GM18858 (cell line): ENCODE results near the gene FXYD4.
A peak's percentile ranks its signal among the peaks of the same experiment; 100 is the strongest.
"Not testable (repeated sequence)": the region's sequence is repeated elsewhere in the genome, so short reads cannot be mapped to it uniquely, and the experiment has no call there.

ENCODE experiments used
- ATAC-seq: cut with Tn5 transposase; IDR thresholded peaks from one replicate; pipeline ENCODE4 v1.9.1; 2021; ENCODE audit not compliant: unreplicated experiment

Gene FXYD4

DNA sequence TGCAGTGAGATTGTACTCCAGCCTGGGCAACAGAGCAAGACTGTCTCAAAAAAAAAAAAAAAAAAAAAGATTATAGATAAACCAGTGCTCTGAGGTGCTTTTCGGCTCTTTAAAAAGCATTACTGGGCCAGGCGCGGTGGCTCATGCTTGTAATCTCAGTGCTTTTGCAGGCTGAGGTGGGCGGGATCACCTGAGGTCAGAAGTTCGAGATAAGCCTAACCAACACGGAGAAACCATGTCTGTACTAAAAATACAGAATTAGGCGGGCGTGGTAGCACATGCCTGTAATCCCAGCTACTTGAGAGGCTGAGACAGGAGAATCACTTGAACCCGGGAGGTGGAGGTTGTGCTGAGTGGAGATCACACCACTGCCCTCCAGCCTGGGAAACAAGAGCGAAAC is 44.1 kb downstream of the FXYD4 start:
- ATAC-seq = no peak

DNA sequence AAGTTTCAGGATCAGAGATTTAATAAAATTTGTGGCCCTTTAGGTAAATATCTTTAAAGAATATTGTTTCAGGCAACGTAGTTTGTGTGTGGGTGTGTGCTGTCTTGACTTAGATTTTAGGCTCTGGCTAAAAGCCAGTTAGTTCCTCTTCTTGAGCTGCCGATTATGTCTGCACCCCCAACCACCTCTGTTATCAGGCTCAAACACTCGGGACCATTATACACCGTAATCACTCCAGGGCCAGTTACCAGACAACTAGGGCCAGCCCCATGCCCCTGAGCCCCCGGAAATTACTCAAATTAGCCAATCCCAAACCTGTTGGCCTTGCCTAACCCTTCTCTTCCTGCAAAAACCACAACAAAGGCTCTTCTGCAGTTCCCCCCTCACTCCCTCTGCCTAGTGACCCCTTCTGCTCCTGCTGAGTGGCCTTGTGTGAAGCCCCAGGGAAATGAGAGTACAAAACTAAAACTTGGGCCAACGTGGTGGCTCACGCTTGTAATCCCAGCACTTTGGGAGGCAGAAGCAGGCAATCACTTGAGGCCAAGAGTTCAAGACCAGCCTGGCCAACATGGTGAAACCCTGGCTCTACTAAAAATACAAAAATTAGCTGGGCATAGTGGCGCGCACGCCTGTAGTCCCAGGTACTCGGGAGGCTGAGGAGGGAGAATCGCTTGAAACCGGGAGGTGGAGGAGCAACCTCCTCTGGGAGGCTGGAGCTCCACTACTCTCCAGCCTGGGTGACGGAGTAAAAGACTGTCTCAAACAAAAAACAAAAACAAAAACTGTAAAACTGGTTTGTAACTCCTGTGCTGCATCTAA is 46.7 kb downstream of the FXYD4 start:
- ATAC-seq = no peak

DNA sequence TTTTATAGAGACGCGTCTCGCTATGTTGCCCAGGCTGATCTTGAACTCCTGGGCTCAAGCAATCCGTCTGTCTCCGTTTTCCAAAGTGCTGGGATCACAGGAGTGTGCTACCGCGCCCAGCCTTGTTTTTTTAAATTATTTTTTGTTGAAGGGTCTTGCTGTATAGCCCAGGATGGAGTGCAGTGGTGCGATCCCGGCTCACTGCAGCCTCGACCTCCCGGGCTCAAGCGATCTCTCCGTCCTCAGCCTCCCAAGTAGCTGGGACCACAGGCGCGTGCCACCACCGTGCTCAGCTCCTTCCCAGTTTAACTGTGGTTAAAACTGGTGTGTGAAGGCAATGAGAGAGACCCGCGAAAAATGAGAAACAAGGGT is 48.5 kb downstream of the FXYD4 start:
- ATAC-seq = no peak

DNA sequence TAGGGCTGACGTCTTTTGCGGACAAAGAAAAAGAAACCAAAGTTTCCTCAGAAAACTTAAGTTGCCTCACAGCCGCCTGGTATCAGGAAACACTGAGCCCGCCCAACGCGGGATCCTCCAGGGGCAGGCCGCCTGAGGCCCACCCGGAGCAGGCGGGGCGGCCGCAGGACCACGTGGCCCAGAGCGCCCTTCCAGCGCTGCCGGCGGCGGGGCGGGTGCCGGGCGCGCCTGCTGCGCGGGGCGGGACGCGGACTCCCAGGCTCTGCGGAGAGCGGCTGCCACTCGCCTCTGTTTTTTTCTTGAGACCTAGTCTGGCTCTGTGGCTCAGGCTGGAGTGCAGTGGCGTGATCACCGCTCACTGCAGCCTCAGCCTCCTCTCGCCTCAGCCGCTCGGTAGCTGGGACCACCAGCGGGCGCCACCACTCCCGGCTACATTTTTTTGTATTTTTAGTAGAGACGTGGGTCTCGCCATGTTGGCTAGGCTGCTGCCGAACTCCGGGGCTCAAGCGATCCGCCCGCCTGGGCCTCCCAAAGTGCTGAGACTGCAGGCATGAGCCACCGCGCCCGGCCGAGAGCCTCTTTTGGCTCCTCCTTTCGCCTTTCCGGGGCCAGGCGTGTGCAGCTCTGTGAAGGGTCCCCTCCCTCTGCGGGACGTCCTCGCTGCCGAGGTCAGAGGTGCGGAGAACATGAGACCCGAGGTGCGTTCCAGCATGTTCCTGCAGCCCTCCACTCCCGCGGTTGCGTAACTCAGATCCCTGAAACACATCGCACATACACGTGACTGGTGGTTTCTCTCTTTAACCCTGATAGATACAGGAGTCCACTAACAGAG is 49.1 kb downstream of the FXYD4 start:
- peak; percentile 71 for ATAC-seq

DNA sequence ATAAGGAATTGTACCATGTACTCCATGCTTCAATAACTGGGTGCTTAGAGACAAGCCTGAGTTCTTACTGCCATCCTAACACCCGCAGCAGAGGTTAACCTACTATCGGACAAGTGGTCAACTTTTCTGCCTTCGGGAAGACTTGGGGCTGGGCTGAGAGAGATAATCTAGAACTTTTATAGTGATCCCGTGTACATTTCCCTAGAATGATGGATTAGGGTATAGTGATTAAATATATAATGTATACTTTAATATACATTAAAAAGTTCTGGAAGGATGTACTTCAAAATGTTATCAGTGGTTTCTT is 49.7 kb downstream of the FXYD4 start:
- no peak for ATAC-seq

DNA sequence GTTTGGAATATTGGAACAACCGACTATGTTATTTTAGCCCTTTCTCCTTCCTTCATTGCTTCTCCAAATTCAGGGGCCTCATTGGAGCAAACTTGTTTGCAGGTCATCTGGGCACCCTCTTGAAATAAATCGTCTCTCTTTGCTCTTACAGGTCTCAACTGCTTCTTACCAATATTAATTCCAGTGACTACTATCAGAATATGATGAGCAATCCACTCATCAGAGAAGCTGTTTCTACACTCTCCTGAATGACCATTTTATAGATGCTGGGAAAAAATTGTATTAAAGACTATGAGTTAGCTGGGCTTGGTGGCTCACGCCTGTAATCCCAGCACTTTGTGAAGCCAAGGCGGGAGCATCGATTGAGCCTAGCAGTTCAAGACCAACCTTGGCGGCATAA is 50.1 kb downstream of the FXYD4 start:
- ATAC-seq = no peak

DNA sequence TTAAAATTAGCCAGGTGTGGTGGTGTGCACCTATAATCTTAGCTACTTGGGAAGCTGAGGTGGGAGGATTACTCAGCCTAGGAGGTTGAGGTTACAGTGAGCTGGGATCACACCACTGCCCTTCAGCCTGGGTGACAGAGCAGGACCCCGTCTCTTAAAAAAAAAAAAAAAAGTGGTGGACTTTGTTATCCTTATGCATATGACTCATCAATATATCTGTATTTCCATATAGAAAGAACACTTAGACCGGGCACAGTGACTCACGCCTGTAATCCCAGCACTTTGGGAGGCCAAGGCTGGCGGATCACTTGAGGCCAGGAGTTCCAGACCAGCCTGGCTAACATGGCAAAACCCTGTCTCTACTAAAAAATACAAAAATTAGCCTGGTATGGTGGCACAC is 50.5 kb downstream of the FXYD4 start:
- ATAC-seq = not testable (repeated sequence)

DNA sequence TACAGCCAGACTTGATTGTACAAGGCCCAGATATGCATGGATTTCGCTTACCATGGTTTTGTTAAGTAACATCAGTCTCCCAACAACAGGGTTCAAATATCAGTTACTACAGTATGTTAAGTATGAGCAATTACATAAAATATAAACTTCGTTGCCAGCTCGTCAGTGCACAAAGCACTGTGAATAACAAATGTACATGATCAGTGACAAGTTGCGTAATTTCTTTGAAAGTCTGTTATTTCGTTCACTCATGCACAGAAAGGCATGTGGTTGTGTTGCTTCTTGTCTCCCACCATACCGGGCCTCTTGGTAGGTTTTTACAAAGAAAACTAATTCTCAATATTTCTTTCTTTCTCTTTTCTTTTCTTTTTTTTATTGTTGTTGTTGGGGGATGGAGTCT is 53.0 kb downstream of the FXYD4 start:
- ATAC-seq = no peak
